GM15510 (cell line): Measurements from ENCODE around the gene BCL2A1.
A peak's percentile ranks its signal among the peaks of the same experiment; 100 is the strongest.

Source experiments
- POLR2A ChIP-seq: IDR thresholded peaks from 3 replicates; pipeline ENCODE4 v1.6.1; 2011; ENCODE audit warnings: borderline replicate concordance; ENCODE audit not compliant: insufficient read length; ENCODE audit errors: extremely low read depth

BCL2A1 gene

GRCh38 chr15:79948095-79948695 lies 22.8 kb downstream of the BCL2A1 start:
- TF ChIP-seq POLR2A, result no peak

GRCh38 chr15:79947009-79947408 lies 24.0 kb downstream of the BCL2A1 start:
- TF ChIP-seq POLR2A, result no peak

- no peak for TF ChIP-seq POLR2A
Measured at GRCh38 chr15:79944622-79945021, 26.4 kb downstream of the BCL2A1 start.

GRCh38 chr15:79943820-79944219 lies 27.2 kb downstream of the BCL2A1 start:
- no peak for TF ChIP-seq POLR2A

GRCh38 chr15:79942741-79943481 lies 28.1 kb downstream of the BCL2A1 start:
- no peak for TF ChIP-seq POLR2A

GRCh38 chr15:79939399-79939798 lies 31.6 kb downstream of the BCL2A1 start:
- TF ChIP-seq POLR2A, result no peak

- TF ChIP-seq POLR2A, result no peak
Measured at GRCh38 chr15:79938143-79938542, 32.9 kb downstream of the BCL2A1 start.

GRCh38 chr15:79933231-79933630 lies 37.8 kb downstream of the BCL2A1 start:
- no peak for TF ChIP-seq POLR2A

GRCh38 chr15:79932447-79932846 lies 38.5 kb downstream of the BCL2A1 start:
- no peak for TF ChIP-seq POLR2A

GRCh38 chr15:79930516-79930915 lies 40.5 kb downstream of the BCL2A1 start:
- TF ChIP-seq POLR2A, result no peak

GRCh38 chr15:79929412-79929811 lies 41.6 kb downstream of the BCL2A1 start:
- TF ChIP-seq POLR2A, result no peak

GRCh38 chr15:79924379-79924778 lies 46.6 kb downstream of the BCL2A1 start:
- no peak for TF ChIP-seq POLR2A

GRCh38 chr15:79923515-79924169 lies 47.4 kb downstream of the BCL2A1 start:
- TF ChIP-seq POLR2A, result peak; percentile 92

- no peak for TF ChIP-seq POLR2A
Measured at GRCh38 chr15:79923079-79923514, 47.9 kb downstream of the BCL2A1 start.

- TF ChIP-seq POLR2A, result no peak
Measured at GRCh38 chr15:79922512-79923078, 48.4 kb downstream of the BCL2A1 start.

- no peak for TF ChIP-seq POLR2A
Measured at GRCh38 chr15:79919749-79920511, 51.1 kb downstream of the BCL2A1 start.
